GM12873 (cell line): ENCODE data around the gene CTSW.

Source experiments
- CTCF ChIP-seq: IDR thresholded peaks from 2 replicates; pipeline ENCODE4 v1.5.1; 2012; ENCODE audit warnings: low read depth, mild to moderate bottlenecking, moderate library complexity, low read length, control low read depth; ENCODE audit not compliant: insufficient read depth; ENCODE audit errors: missing control alignments

CTSW gene

GRCh38 chr11:65919141-65919572 lies 39.5 kb downstream of the CTSW start, which contains the start of gene DRAP1:
Gene DRAP1 (plus strand): TSS chr11:65919426. CDS start chr11:65919502, 76 bp downstream.
- TF ChIP-seq CTCF = no peak

- no peak for TF ChIP-seq CTCF
Observed at GRCh38 chr11:65919573-65920371, 40.1 kb downstream of the CTSW start.

- TF ChIP-seq CTCF = no peak
Observed at GRCh38 chr11:65920372-65920802, 40.8 kb downstream of the CTSW start.

GRCh38 chr11:65921033-65921555 lies 41.5 kb downstream of the CTSW start:
- TF ChIP-seq CTCF = no peak

- TF ChIP-seq CTCF = no peak
Observed at GRCh38 chr11:65921876-65922275, 42.2 kb downstream of the CTSW start.

- TF ChIP-seq CTCF = no peak
Observed at GRCh38 chr11:65922565-65922964, 42.9 kb downstream of the CTSW start.

- TF ChIP-seq CTCF = no peak
Observed at GRCh38 chr11:65925397-65925796, 45.8 kb downstream of the CTSW start.
